ENCODE data around the gene KLRC3. TPM values are rescaled to one million over a fixed set of nuclear protein-coding genes. Genes with fewer than 3 reads are reported as not detected.
"Not testable (repeated sequence)": the region's sequence is repeated elsewhere in the genome, so short reads cannot be mapped to it uniquely, and the experiment has no call there.

KLRC3 gene
- total and polyA plus RNA-seq, 8 donors, result 0.43 to 1.3 (median 1.3) TPM; not detected in 5

GRCh38 chr12:10374624-10375018 is 45.8 kb downstream of the KLRC3 start:
- H3K27ac ChIP-seq, result no peak overlapping the region
- WGBS, 5 donors, result 76 to 94% (median 87%) methylated on average over 3 of the region's 3 CpGs
- DNase-seq, result no peak
- H3K4me3 ChIP-seq, result no peak overlapping the region
- H3K4me1 ChIP-seq, result peaks cover 0 to 22% (median 14%) of the 10 kb centered on the region in 4 donors
- H3K27me3 ChIP-seq, result no peaks in the 10 kb centered on the region
- no peaks in the 10 kb centered on the region for H3K9me3 ChIP-seq
- H3K36me3 ChIP-seq, result no peaks in the 10 kb centered on the region
- TF ChIP-seq CTCF (IDR thresholded peaks at IDR 0.05), result no peak
- TF ChIP-seq POLR2AphosphoS5 (IDR thresholded peaks at IDR 0.05), result no peak
- no peak for TF ChIP-seq EP300 (IDR thresholded peaks at IDR 0.05)
- no peak for TF ChIP-seq POLR2A (IDR thresholded peaks at IDR 0.05)
- intact Hi-C loops (cut with DNase I; ENCODE audit: low total_unique reads), result no loop called here

GRCh38 chr12:10372559-10372958 is 47.8 kb downstream of the KLRC3 start:
- peak overlapping the region in 3 of 5 donors; percentile 11 to 61 (median 39) for H3K27ac ChIP-seq
- DNase-seq, result peak in 1 of 2 donors; percentile 15
- H3K4me1 ChIP-seq, result peaks cover 0 to 22% (median 14%) of the 10 kb centered on the region in 4 donors
- no peaks in the 10 kb centered on the region for H3K27me3 ChIP-seq
- intact Hi-C loops (cut with DNase I; ENCODE audit: low total_unique reads), result no loop called here
- WGBS, 5 donors, result 25 to 50% (median 32%) methylated on average over 1 of the region's 1 CpG
- no peak for TF ChIP-seq EP300 (IDR thresholded peaks at IDR 0.05)
- TF ChIP-seq POLR2AphosphoS5 (IDR thresholded peaks at IDR 0.05), result no peak
- TF ChIP-seq POLR2A (IDR thresholded peaks at IDR 0.05), result no peak
- TF ChIP-seq CTCF (IDR thresholded peaks at IDR 0.05), result no peak
- H3K9me3 ChIP-seq, result no peaks in the 10 kb centered on the region
- H3K36me3 ChIP-seq, result no peaks in the 10 kb centered on the region
- H3K4me3 ChIP-seq, result no peak overlapping the region

- intact Hi-C loops (cut with DNase I; ENCODE audit: low total_unique reads), result not testable (repeated sequence)
These were observed 48.4 kb downstream of the KLRC3 start for GRCh38 chr12:10371893-10372535.

GRCh38 chr12:10369557-10370415 is 50.6 kb downstream of the KLRC3 start:
- Histone ChIP-seq H3K36me3 (no peaks in the 10 kb centered on the region), H3K9me3 (no peaks in the 10 kb centered on the region), H3K4me3 (no peak overlapping the region), H3K4me1 (peaks cover 17 to 46% (median 33%) of the 10 kb centered on the region in 4 donors), H3K27me3 (no peaks in the 10 kb centered on the region), H3K27ac (no peak overlapping the region)
- no peak for DNase-seq
- 76 to 90% (median 85%) methylated on average over 8 of the region's 8 CpGs for WGBS, 5 donors
- intact Hi-C loops (cut with DNase I; ENCODE audit: low total_unique reads), result no loop called here
- TF ChIP-seq POLR2A (IDR thresholded peaks at IDR 0.05) (no peak), EP300 (IDR thresholded peaks at IDR 0.05) (no peak), CTCF (IDR thresholded peaks at IDR 0.05) (no peak), POLR2AphosphoS5 (IDR thresholded peaks at IDR 0.05) (no peak)

More at GRCh38 chr12:10371893-10372535, 48.4 kb downstream of the KLRC3 start:
- not testable (repeated sequence) for DNase-seq, H3K4me3 ChIP-seq, H3K36me3 ChIP-seq, H3K27me3 ChIP-seq, H3K9me3 ChIP-seq
- Histone ChIP-seq H3K27ac (peak overlapping the region in 3 of 5 donors; percentile 11 to 61 (median 39)), H3K4me1 (peaks cover 0 to 27% (median 16%) of the 10 kb centered on the region in 4 donors)
- 31 to 54% (median 38%) methylated on average over 6 of the region's 6 CpGs for WGBS, 5 donors

Measured in stomach (tissue), 9 donors.